Coronary artery (tissue), 2 donors: ENCODE data around the gene LRRN4CL.

Experiments used
- DNase-seq: peaks from one replicate; pipeline ENCODE4 v3.0.0-alpha.2; 2017; ENCODE audit warnings: low spot score
- H3K27ac ChIP-seq, 2 donors: fragments of 200-600 bp; sonication (generic); one replicate each; pipeline ENCODE4 v1.5.1; 2016 to 2019
- H3K4me3 ChIP-seq: fragments of 200-600 bp; sonication (generic); 2 replicates; pipeline ENCODE4 v1.5.1; 2016; ENCODE audit warnings: mild to moderate bottlenecking, moderate library complexity
- TF ChIP-seq, protein P1 (sequence below): fragments of 200-600 bp; sonication (generic); IDR thresholded peaks from one replicate; pipeline ENCODE4 v1.5.1; 2019; ENCODE audit warnings: antibody characterized with exemption

The LRRN4CL gene

DNA sequence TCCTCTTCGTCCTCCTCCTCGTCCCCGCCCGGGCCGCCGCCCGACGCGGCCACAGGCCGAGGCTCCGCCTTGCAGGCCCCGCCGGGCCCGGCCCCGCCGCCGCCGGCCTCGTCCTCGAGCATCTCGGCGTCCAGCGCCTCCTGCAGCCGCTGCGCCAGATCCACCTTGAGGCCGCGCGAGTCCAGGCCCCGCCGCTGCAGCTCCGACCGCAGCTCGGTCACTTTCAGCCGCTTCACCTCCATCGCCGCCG, 37.5 kb upstream of the LRRN4CL start:
- DNase-seq = peak; percentile 91
- peak overlapping the region; percentile 79 for H3K4me3 ChIP-seq
- TF ChIP-seq, protein P1, sequence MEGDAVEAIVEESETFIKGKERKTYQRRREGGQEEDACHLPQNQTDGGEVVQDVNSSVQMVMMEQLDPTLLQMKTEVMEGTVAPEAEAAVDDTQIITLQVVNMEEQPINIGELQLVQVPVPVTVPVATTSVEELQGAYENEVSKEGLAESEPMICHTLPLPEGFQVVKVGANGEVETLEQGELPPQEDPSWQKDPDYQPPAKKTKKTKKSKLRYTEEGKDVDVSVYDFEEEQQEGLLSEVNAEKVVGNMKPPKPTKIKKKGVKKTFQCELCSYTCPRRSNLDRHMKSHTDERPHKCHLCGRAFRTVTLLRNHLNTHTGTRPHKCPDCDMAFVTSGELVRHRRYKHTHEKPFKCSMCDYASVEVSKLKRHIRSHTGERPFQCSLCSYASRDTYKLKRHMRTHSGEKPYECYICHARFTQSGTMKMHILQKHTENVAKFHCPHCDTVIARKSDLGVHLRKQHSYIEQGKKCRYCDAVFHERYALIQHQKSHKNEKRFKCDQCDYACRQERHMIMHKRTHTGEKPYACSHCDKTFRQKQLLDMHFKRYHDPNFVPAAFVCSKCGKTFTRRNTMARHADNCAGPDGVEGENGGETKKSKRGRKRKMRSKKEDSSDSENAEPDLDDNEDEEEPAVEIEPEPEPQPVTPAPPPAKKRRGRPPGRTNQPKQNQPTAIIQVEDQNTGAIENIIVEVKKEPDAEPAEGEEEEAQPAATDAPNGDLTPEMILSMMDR = no peak
- peak overlapping the region; percentile 87 to 96 for H3K27ac ChIP-seq

DNA sequence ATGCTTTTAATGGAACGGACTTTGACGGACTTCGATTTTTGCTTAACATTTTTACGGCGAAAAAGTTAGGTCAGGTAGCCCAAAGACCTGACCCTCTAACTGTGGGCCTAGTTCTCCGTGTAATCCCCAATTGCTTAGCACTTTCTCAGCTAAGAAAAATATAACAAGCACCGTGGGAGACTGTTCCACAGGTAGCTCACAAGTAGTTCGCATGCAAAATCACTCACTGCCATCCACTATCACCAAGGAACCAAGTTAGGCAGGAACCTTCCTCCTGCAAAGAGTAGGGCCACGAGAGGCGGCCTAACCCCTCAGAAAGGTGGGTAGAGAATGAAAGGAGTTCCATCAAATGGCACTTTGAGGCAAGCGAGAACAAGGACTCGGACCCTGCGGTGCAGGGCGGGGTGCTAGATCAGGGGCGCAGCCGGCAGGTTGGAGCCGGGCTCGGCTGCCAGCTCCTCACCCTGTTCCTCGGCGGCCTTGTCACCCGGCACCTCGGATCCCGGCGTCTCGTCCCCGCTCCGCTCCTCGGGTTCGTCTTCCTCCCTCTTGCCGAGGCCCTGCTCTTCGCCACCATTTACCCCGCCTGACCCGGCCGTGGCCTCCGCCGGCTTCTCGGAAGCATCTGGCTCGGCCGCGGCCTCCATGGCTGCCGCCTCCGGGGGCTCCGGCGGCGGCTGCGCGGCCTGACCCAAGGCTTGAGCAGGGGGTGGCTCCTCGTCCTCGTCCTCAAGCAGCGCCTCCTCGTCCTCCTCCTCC, 37.0 kb upstream of the LRRN4CL start:
- peak overlapping the region; percentile 79 for H3K4me3 ChIP-seq
- TF ChIP-seq, protein P1 = no peak
- DNase-seq = no peak
- H3K27ac ChIP-seq = peak overlapping the region; percentile 87 to 96

DNA sequence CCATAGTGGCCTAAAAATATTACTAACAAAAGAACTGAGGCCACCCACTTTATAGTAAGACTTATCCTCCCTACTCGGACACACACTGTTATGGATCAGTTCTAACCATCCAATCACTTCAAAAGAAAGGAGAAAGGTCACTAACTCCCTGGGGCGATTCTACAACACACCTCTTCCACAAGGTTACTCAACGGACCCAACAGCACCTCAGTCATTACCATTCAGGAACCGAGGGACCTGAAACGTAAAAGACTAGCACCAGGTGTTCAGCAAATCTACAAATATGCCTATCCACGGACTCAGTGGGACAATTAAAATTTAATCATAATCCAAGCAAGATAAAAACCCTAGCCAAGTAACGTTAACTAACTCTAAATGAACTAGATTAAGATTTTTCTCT, 36.3 kb upstream of the LRRN4CL start:
- peak overlapping the region; percentile 87 to 96 for H3K27ac ChIP-seq
- TF ChIP-seq, protein P1 = no peak
- H3K4me3 ChIP-seq = peak overlapping the region; percentile 79
- DNase-seq = no peak

DNA sequence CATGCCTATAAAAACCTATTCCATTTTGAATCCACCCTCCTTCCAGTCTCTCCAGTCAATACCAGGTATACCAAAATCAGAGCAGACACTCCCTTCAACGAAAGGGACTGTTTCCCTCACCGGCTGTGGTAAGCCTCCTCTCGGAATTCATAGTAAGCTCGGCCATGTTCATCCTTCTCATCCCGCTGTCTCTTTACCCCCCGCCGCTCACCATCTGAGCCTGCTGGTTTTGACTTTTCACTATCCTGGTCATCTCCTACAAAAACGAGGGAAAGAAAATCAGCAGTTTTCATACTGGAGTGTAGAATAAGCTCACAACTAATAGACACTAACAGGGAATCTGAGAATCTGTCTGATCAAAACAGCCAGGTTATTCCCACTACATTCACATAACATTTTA, 34.8 kb upstream of the LRRN4CL start:
- no peak overlapping the region for H3K27ac ChIP-seq
- DNase-seq = no peak
- H3K4me3 ChIP-seq = peak overlapping the region; percentile 79
- TF ChIP-seq, protein P1 = no peak

DNA sequence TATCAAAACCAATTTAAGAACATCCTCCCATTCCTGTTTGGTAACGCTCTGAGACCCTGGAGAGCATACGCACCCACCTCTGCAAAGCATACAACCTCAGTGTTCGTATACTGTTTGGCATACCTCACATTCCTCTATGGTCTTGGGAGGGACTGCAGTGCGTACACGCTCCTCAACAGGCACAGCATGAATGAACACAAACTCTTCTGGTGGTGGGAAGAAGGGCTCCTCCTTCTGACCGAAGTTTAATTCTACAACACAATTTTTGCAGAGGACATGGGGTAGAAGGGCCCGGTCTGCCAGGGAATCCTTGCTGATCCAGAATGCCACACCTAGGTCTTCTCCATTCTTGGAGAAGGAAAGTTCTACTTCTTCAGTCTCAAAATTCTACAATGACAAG, 32.7 kb upstream of the LRRN4CL start:
- DNase-seq = no peak
- Histone ChIP-seq H3K4me3 (no peak overlapping the region), H3K27ac (no peak overlapping the region)
- TF ChIP-seq, protein P1 = no peak

DNA sequence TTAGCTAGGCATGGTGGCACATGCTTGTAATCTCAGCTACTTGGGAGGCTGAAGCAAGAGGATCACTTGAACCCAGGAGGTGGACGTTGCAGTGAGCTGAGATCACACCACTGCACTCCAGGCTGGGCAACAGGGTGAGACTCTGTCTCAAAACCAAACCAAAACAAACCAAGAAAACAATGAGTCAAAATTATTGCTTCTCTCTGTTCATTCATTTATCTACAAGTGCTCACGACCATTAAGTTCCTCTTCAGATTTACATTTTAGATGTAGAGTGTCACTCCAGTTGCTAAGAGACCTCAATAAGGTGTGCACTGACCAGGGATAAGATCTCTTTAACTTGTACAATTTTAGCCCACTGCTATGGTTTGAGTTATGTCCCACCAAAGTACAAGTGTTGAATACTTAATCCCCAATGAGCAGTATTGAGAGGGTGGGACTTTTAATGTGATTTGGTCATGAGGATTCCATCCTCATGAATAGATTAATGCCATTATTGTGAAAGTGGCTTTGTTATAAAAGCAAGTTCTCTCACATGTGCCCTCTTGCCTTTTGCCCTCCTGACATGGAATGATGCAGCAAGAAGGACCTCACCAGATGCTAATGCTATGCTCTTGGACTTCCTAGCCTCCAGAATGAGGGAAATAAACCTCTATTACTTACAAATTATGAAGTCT, 30.1 kb upstream of the LRRN4CL start:
- H3K4me3 ChIP-seq = no peak overlapping the region
- no peak overlapping the region for H3K27ac ChIP-seq
- TF ChIP-seq, protein P1 = no peak
- DNase-seq = no peak

DNA sequence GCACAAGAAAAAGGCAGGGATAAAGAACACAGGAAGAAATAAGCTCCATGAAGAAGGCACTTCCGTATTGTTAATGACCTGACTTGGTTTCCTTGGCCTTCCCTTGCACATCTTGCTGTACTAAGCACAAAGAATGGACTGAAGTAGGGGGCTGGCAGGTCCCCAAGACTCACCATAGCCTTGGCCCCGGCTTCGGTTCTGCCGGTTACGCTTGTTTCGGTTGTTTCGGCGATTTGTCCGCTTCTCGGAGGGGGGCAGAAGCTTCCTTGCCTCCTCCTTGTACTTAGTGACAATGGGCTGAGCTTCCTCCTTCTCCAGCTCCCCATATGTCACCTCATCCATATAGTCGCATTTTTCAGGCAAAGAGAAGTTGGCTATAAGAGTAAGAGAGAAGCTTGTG, 27.5 kb upstream of the LRRN4CL start:
- Histone ChIP-seq H3K4me3 (no peak overlapping the region), H3K27ac (no peak overlapping the region)
- TF ChIP-seq, protein P1 = no peak
- DNase-seq = no peak
